GM21381 (cell line): ENCODE data around the gene TFPI.

ENCODE experiments used
- ATAC-seq: cut with Tn5 transposase; IDR thresholded peaks from one replicate; pipeline ENCODE4 v1.9.1; 2021; ENCODE audit warnings: mild to moderate bottlenecking, moderate library complexity; ENCODE audit not compliant: unreplicated experiment

TFPI gene

GRCh38 chr2:187470698-187471097, 83.5 kb downstream of the TFPI start:
- no peak for ATAC-seq

GRCh38 chr2:187469538-187469937, 84.7 kb downstream of the TFPI start:
- no peak for ATAC-seq

GRCh38 chr2:187468262-187468661, 86.0 kb downstream of the TFPI start:
- no peak for ATAC-seq

DNA sequence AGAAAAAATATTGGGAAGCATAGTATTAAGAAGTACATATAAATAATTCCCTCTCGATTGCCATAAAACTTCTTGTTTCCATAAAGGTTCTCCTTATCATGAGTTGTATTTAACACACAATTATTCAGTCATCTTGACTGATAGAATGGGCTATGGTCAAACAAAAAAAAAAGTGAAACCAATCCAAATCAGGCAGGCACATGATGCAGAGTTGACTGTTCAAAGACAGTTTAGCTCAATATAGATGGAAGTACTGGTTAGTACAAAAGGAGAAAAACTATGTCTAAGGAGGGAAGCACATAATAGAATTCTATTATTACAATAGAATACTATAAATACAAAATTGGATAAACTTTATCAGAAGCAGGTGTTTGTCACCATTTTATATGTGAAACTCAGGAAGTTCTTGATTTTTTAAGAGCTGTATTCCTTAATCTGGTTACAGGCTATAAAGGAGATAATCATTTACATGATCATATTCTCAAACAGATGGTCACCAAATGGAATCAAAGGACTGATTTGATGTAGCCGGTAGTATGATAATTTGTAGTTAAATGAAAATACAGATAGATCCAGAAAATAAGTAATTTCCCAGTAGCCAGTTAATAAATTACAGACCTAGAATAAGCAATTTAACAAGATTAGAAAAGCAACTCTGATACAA, 88.0 kb downstream of the TFPI start:
- no peak for ATAC-seq

GRCh38 chr2:187462839-187463238, 91.4 kb downstream of the TFPI start:
- no peak for ATAC-seq

GRCh38 chr2:187461294-187462261, 92.7 kb downstream of the TFPI start:
- no peak for ATAC-seq

DNA sequence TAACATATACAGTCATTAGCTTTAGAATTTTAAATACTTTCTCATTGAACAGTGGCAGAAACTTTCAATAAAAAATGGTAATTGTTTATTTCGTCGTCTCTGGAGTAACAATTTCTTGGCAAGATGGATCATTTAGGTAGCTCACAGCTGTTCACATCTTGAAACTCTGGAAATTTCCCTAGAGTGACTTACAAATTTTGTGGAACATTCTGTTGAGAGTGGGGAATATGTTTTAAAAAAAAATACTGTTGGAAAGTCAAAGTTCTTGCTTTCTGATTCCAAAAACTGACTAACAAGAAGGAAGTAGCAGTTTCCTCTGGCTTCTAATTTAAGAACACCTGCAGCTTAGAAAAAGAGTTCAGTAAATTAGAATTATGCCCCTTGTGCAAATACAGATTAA, 95.0 kb downstream of the TFPI start:
- ATAC-seq: no peak

GRCh38 chr2:187453078-187453641, 101.1 kb downstream of the TFPI start:
- no peak for ATAC-seq

DNA sequence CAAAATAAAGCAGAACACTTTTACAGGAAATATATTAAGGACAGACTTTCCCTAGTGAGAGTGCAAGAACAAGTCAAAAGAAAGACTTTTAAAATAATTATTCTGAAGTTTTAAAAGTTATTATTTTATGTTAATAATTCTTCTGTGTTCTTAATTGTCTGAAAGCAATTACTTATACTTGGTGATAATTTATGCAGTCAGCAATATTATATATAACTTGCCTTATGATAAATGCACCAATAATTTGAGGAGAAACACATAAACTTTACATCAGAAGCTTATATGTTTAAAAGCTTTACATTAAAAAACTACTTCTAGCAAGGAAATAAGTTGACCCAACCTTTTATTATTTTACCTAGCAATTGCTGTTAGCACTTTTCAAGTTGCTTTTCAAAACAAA, 102.7 kb downstream of the TFPI start:
- ATAC-seq: no peak

GRCh38 chr2:187447336-187447735, 106.9 kb downstream of the TFPI start:
- no peak for ATAC-seq

GRCh38 chr2:187446711-187447110, 107.5 kb downstream of the TFPI start:
- ATAC-seq: no peak

- ATAC-seq: no peak
These were observed 109.2 kb downstream of the TFPI start for GRCh38 chr2:187445051-187445450.

GRCh38 chr2:187442778-187443177, 111.5 kb downstream of the TFPI start:
- no peak for ATAC-seq

- no peak for ATAC-seq
These were observed 111.9 kb downstream of the TFPI start for GRCh38 chr2:187442378-187442777.

DNA sequence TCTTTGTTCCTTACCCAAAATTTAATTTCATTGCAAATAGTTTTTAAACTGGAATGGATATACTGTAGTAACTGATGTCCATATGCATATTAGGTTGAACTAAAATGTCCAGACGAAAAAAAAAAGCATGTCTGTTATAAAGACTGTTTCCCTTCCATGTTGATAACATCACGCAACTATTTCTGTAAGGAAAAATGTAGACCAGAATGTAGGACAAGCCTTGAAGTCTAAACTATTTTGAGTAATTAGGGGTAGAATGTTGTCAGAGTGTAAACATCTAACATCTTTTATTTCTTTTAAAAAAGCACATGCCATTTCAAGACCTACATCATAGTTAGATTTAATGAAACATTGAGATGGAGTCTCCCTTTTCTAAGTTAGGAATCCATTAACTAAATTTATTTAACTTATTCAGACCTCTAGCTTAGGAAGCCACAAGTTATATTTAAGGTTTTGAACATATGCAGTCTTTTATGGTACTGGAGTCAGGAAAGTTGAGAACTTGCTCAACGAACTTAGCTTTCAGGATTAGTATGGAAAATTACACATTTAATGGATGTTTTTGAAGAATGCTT, 114.0 kb downstream of the TFPI start:
- no peak for ATAC-seq

GRCh38 chr2:187438455-187438854, 115.8 kb downstream of the TFPI start:
- no peak for ATAC-seq

DNA sequence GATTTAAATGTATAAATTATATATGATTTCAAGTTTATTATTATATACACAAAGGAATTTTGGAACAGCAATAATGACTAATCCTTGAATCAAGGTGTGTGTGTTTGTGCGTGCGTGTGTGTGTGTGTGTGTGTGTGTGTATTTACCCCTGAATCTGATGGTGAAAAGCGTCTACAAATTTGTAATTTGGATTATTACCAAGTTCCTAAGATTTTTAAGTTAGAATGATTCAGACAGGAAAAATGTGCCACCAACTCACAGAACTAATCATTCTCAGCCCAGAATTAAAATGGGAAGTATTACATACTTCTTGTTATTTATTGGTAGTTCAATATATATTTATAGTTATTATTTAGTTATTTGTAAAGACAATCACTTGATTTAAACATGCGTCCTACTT, 118.5 kb downstream of the TFPI start:
- ATAC-seq: no peak

GRCh38 chr2:187435078-187435477, 119.2 kb downstream of the TFPI start:
- ATAC-seq: no peak

DNA sequence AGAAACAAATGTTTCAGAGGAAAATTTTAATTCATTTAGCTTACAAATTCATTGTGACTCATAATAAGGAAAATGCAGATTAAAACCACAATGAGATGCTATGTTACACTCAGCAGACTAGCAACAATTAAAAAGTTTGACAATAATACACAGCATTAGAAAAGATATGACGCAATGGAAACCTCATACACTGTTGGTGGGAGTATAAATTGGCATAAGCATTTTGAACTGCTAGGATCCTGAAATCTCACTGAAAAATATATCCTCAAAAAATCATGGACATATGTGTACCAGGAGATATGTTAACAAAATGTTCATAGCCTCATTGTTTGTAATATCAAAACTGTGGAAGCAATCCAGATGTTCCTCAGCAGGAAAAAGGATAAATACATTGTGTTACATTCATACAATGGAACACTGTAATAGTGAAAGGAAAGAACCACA, 119.9 kb downstream of the TFPI start:
- no peak for ATAC-seq

- no peak for ATAC-seq
These were observed 122.3 kb downstream of the TFPI start for GRCh38 chr2:187431911-187432310.

- ATAC-seq: no peak
These were observed 124.2 kb downstream of the TFPI start for GRCh38 chr2:187429989-187430388.
